Activated CD4-positive, alpha-beta T cell treated with anti-CD3 and anti-CD28 coated beads for 4 hours (primary cell): ENCODE results near the gene MSH2.
"Not testable (repeated sequence)": the region's sequence is repeated elsewhere in the genome, so short reads cannot be mapped to it uniquely, and the experiment has no call there.

Experiments used
- DNase-seq, 2 donors: peaks; one replicate each; pipeline ENCODE4 v3.0.0-alpha.2; 2020

The MSH2 gene

GRCh38 chr2:47414682-47415458 is 11.9 kb downstream of the MSH2 start:
- no peak for DNase-seq

GRCh38 chr2:47420214-47420613 is 17.3 kb downstream of the MSH2 start:
- no peak for DNase-seq

- not testable (repeated sequence) for DNase-seq
These were observed 17.7 kb downstream of the MSH2 start for GRCh38 chr2:47420683-47421082.

GRCh38 chr2:47422016-47422415 is 19.1 kb downstream of the MSH2 start:
- DNase-seq = no peak

GRCh38 chr2:47422560-47422959 is 19.6 kb downstream of the MSH2 start:
- no peak for DNase-seq

GRCh38 chr2:47426786-47427185 is 23.8 kb downstream of the MSH2 start:
- no peak for DNase-seq

- DNase-seq = no peak
These were observed 26.8 kb downstream of the MSH2 start for GRCh38 chr2:47429795-47430194.

GRCh38 chr2:47433006-47433405 is 30.1 kb downstream of the MSH2 start:
- not testable (repeated sequence) for DNase-seq

GRCh38 chr2:47433445-47433844 is 30.5 kb downstream of the MSH2 start:
- DNase-seq = not testable (repeated sequence)

GRCh38 chr2:47437287-47437686 is 34.3 kb downstream of the MSH2 start:
- no peak for DNase-seq

GRCh38 chr2:47438106-47438505 is 35.1 kb downstream of the MSH2 start:
- DNase-seq = no peak

- DNase-seq = no peak
These were observed 35.8 kb downstream of the MSH2 start for GRCh38 chr2:47438783-47439182.

GRCh38 chr2:47451790-47452189 is 48.8 kb downstream of the MSH2 start:
- DNase-seq = no peak

GRCh38 chr2:47452761-47453160 is 49.8 kb downstream of the MSH2 start:
- no peak for DNase-seq

GRCh38 chr2:47454818-47455217 is 51.9 kb downstream of the MSH2 start:
- not testable (repeated sequence) for DNase-seq

- DNase-seq = no peak
These were observed 52.5 kb downstream of the MSH2 start for GRCh38 chr2:47455411-47455810.

- DNase-seq = no peak
These were observed 53.9 kb downstream of the MSH2 start for GRCh38 chr2:47456851-47457250.

- no peak for DNase-seq
These were observed 54.3 kb downstream of the MSH2 start for GRCh38 chr2:47457268-47457667.

GRCh38 chr2:47459021-47459420 is 56.1 kb downstream of the MSH2 start:
- no peak for DNase-seq

GRCh38 chr2:47460766-47461165 is 57.8 kb downstream of the MSH2 start:
- DNase-seq = no peak

GRCh38 chr2:47471429-47472116 is 68.6 kb downstream of the MSH2 start:
- no peak for DNase-seq

GRCh38 chr2:47479863-47480262 is 76.9 kb downstream of the MSH2 start:
- no peak for DNase-seq

GRCh38 chr2:47483191-47483590 is 80.2 kb downstream of the MSH2 start:
- DNase-seq = no peak

- no peak for DNase-seq
These were observed 81.4 kb downstream of the MSH2 start for GRCh38 chr2:47484396-47484795.

- no peak for DNase-seq
These were observed 82.2 kb downstream of the MSH2 start for GRCh38 chr2:47485177-47485576.
